CD8-positive, alpha-beta memory T cell (primary cell): Measurements from ENCODE around the gene VWA3B. TPM values are rescaled to one million over a fixed set of nuclear protein-coding genes. Genes with fewer than 3 reads are reported as not detected.

Source experiments
- CTCF ChIA-PET: fragments of 350-600 bp; sonication (Branson Sonifier 250); formaldehyde crosslinking; loops from one replicate; lab custom pipeline; 2021; ENCODE audit warnings: antibody characterized with exemption; lab: Charles Lee
- POLR2A ChIA-PET: fragments of 350-600 bp; sonication (Branson Sonifier 250); formaldehyde crosslinking; loops from one replicate; lab custom pipeline; 2021; ENCODE audit warnings: antibody characterized with exemption; lab: Charles Lee
- DNase-seq, 5 donors: peaks; one replicate each; pipeline versions ENCODE4 v3.0.0 to v3.0.0-alpha.2; 2020 to 2022; ENCODE audit warnings: mixed read lengths in 1 of 5
- H3K27ac ChIP-seq: one replicate; pipeline ENCODE4 v1.7.0; 2013; ENCODE audit warnings: low read depth, mild to moderate bottlenecking, low read length, moderate library complexity
- H3K27me3 ChIP-seq: 2 replicates; pipeline ENCODE4 v1.7.0; 2013; ENCODE audit warnings: low read length, mild to moderate bottlenecking; ENCODE audit not compliant: insufficient read depth, poor library complexity, severe bottlenecking
- H3K36me3 ChIP-seq: 2 replicates; pipeline ENCODE4 v1.7.0; 2013; ENCODE audit warnings: mild to moderate bottlenecking, low read length, moderate library complexity; ENCODE audit not compliant: insufficient read depth
- H3K4me1 ChIP-seq: 2 replicates; pipeline ENCODE4 v1.7.0; 2013; ENCODE audit warnings: mild to moderate bottlenecking, low read length, moderate library complexity; ENCODE audit not compliant: insufficient read depth
- H3K4me3 ChIP-seq: 2 replicates; pipeline ENCODE4 v1.7.0; 2013; ENCODE audit warnings: mild to moderate bottlenecking, low read length
- H3K9me3 ChIP-seq: 2 replicates; pipeline ENCODE4 v1.7.0; 2013; ENCODE audit warnings: mild to moderate bottlenecking, low read length
- H3K27ac Mint-ChIP-seq, 8 donors: one replicate each; pipeline ENCODE4 v1.8.0; 2020 to 2021; ENCODE audit warnings: mixed read lengths in 8 of 8, mild to moderate bottlenecking in 6 of 8, inconsistent platforms in 3 of 8, moderate library complexity in 3 of 8
- H3K27me3 Mint-ChIP-seq, 2 donors: one replicate each; pipeline ENCODE4 v1.8.0; 2020 to 2021; ENCODE audit warnings: mixed read lengths in 2 of 2, mild to moderate bottlenecking in 1 of 2, moderate library complexity in 1 of 2
- H3K36me3 Mint-ChIP-seq, 3 donors: one replicate each; pipeline ENCODE4 v1.8.0; 2020 to 2021; ENCODE audit warnings: mixed read lengths in 3 of 3, inconsistent platforms in 1 of 3, mild to moderate bottlenecking in 1 of 3
- H3K4me1 Mint-ChIP-seq, 3 donors: one replicate each; pipeline ENCODE4 v1.8.0; 2020 to 2021; ENCODE audit warnings: mixed read lengths in 3 of 3, inconsistent platforms in 1 of 3, mild to moderate bottlenecking in 1 of 3
- H3K4me3 Mint-ChIP-seq, 7 donors: one replicate each; pipeline ENCODE4 v1.8.0; 2020 to 2021; ENCODE audit warnings: mixed read lengths in 7 of 7, mild to moderate bottlenecking in 6 of 7, moderate library complexity in 4 of 7, inconsistent platforms in 2 of 7
- H3K9me3 Mint-ChIP-seq, 5 donors: one replicate each; pipeline ENCODE4 v1.8.0; 2020 to 2022; ENCODE audit warnings: mixed read lengths in 5 of 5, mild to moderate bottlenecking in 3 of 5, moderate library complexity in 2 of 5, inconsistent platforms in 1 of 5
- polyA plus RNA-seq: library from polyadenylated mRNA; unstranded; fragments of 300-500 nt; fragmentation: Illumina TruSeq; gene quantifications from one replicate; pipeline ENCODE4 v1.2.3, GENCODE V29; 2021
- total RNA-seq, 2 experiments: library from RNA; stranded (reverse); gene quantifications; one replicate each; pipeline ENCODE4 v1.2.3, GENCODE V29; 2021

Gene VWA3B
- total and polyA plus RNA-seq, 3 experiments from 2014 or later = not detected

GRCh38 chr2:98185801-98186200 lies 98.8 kb downstream of the VWA3B start:
- Histone ChIP-seq H3K9me3 (no peaks in the 10 kb centered on the region), H3K27ac (no peak overlapping the region), H3K36me3 (no peaks in the 10 kb centered on the region), H3K4me1 (no peaks in the 10 kb centered on the region), H3K4me3 (no peak overlapping the region), H3K27me3 (no peaks in the 10 kb centered on the region)
- CTCF ChIA-PET = no interaction called here
- Mint-ChIP-seq H3K36me3 (no peaks in the 10 kb centered on the region), H3K27me3 (peaks cover 10 to 12% of the 10 kb centered on the region in 2 donors), H3K27ac (no peak overlapping the region), H3K4me1 (no peaks in the 10 kb centered on the region), H3K9me3 (no peaks in the 10 kb centered on the region), H3K4me3 (no peak overlapping the region)
- no peak for DNase-seq
- POLR2A ChIA-PET = no interaction called here

- Mint-ChIP-seq H3K27me3 (peaks cover 0 to 5% of the 10 kb centered on the region in 2 donors), H3K4me3 (no peak overlapping the region), H3K9me3 (no peaks in the 10 kb centered on the region), H3K36me3 (no peaks in the 10 kb centered on the region), H3K27ac (no peak overlapping the region), H3K4me1 (no peaks in the 10 kb centered on the region)
- Histone ChIP-seq H3K9me3 (no peaks in the 10 kb centered on the region), H3K36me3 (no peaks in the 10 kb centered on the region), H3K4me3 (no peak overlapping the region), H3K27ac (no peak overlapping the region), H3K4me1 (no peaks in the 10 kb centered on the region), H3K27me3 (no peaks in the 10 kb centered on the region)
- ChIA-PET POLR2A (no interaction called here), CTCF (no interaction called here)
- no peak for DNase-seq
Observed at GRCh38 chr2:98187194-98187593, 100.2 kb downstream of the VWA3B start.

- ChIA-PET POLR2A (no interaction called here), CTCF (no interaction called here)
- Histone ChIP-seq H3K4me1 (no peaks in the 10 kb centered on the region), H3K4me3 (no peak overlapping the region), H3K9me3 (no peaks in the 10 kb centered on the region), H3K36me3 (no peaks in the 10 kb centered on the region), H3K27ac (no peak overlapping the region), H3K27me3 (peaks cover 8% of the 10 kb centered on the region)
- no peak overlapping the region for H3K27ac Mint-ChIP-seq
- H3K4me3 Mint-ChIP-seq = no peak overlapping the region
- H3K36me3 Mint-ChIP-seq = no peaks in the 10 kb centered on the region
- no peak for DNase-seq
- no peaks in the 10 kb centered on the region for H3K9me3 Mint-ChIP-seq
- peaks cover 4 to 9% of the 10 kb centered on the region in 2 donors for H3K27me3 Mint-ChIP-seq
- H3K4me1 Mint-ChIP-seq = no peaks in the 10 kb centered on the region
Observed at GRCh38 chr2:98188351-98189046, 101.5 kb downstream of the VWA3B start.

GRCh38 chr2:98191883-98192282 lies 104.9 kb downstream of the VWA3B start:
- ChIA-PET CTCF (no interaction called here), POLR2A (no interaction called here)
- no peak overlapping the region for H3K27ac ChIP-seq
- no peaks in the 10 kb centered on the region for H3K4me1 Mint-ChIP-seq
- H3K9me3 Mint-ChIP-seq = no peaks in the 10 kb centered on the region
- no peaks in the 10 kb centered on the region for H3K36me3 Mint-ChIP-seq
- peaks cover 8% of the 10 kb centered on the region for H3K27me3 ChIP-seq
- no peaks in the 10 kb centered on the region for H3K9me3 ChIP-seq
- no peak overlapping the region for H3K27ac Mint-ChIP-seq
- no peak overlapping the region for H3K4me3 Mint-ChIP-seq
- no peaks in the 10 kb centered on the region for H3K4me1 ChIP-seq
- H3K27me3 Mint-ChIP-seq = peaks cover 4 to 11% of the 10 kb centered on the region in 2 donors
- no peak overlapping the region for H3K4me3 ChIP-seq
- H3K36me3 ChIP-seq = no peaks in the 10 kb centered on the region
- no peak for DNase-seq

GRCh38 chr2:98201576-98201975 lies 114.6 kb downstream of the VWA3B start:
- H3K27me3 Mint-ChIP-seq = peaks cover 8 to 51% of the 10 kb centered on the region in 2 donors
- Histone ChIP-seq H3K4me1 (no peaks in the 10 kb centered on the region), H3K27ac (no peak overlapping the region), H3K4me3 (no peak overlapping the region), H3K27me3 (no peaks in the 10 kb centered on the region), H3K9me3 (no peaks in the 10 kb centered on the region), H3K36me3 (no peaks in the 10 kb centered on the region)
- CTCF ChIA-PET = interaction anchor here (1.2 kb wide), 1 partner anchor 11 kb away, joined by 3 read pairs; no protein-coding TSS in a partner anchor
- no peaks in the 10 kb centered on the region for H3K4me1 Mint-ChIP-seq
- POLR2A ChIA-PET = no interaction called here
- H3K36me3 Mint-ChIP-seq = no peaks in the 10 kb centered on the region
- no peaks in the 10 kb centered on the region for H3K9me3 Mint-ChIP-seq
- no peak overlapping the region for H3K4me3 Mint-ChIP-seq
- no peak for DNase-seq
- no peak overlapping the region for H3K27ac Mint-ChIP-seq

- Histone ChIP-seq H3K4me1 (no peaks in the 10 kb centered on the region), H3K36me3 (no peaks in the 10 kb centered on the region), H3K27ac (no peak overlapping the region), H3K9me3 (no peaks in the 10 kb centered on the region), H3K4me3 (no peak overlapping the region), H3K27me3 (peaks cover 10% of the 10 kb centered on the region)
- no peaks in the 10 kb centered on the region for H3K36me3 Mint-ChIP-seq
- H3K9me3 Mint-ChIP-seq = no peaks in the 10 kb centered on the region
- no peak for DNase-seq
- H3K27ac Mint-ChIP-seq = no peak overlapping the region
- POLR2A ChIA-PET = no interaction called here
- CTCF ChIA-PET = no interaction called here
- H3K27me3 Mint-ChIP-seq = peaks cover 11 to 62% of the 10 kb centered on the region in 2 donors
- H3K4me1 Mint-ChIP-seq = no peaks in the 10 kb centered on the region
- no peak overlapping the region for H3K4me3 Mint-ChIP-seq
Observed at GRCh38 chr2:98205889-98206288, 118.9 kb downstream of the VWA3B start.

- H3K36me3 Mint-ChIP-seq = no peaks in the 10 kb centered on the region
- no peaks in the 10 kb centered on the region for H3K36me3 ChIP-seq
- H3K9me3 Mint-ChIP-seq = no peaks in the 10 kb centered on the region
- no peak overlapping the region for H3K27ac ChIP-seq
- peaks cover 7% of the 10 kb centered on the region for H3K27me3 ChIP-seq
- DNase-seq = no peak
- ChIA-PET CTCF (interaction anchor here (0.9 to 1.1 kb wide), 2 partner anchors 10 to 37 kb away, joined by 3 read pairs; no protein-coding TSS in a partner anchor), POLR2A (no interaction called here)
- no peaks in the 10 kb centered on the region for H3K4me1 ChIP-seq
- H3K4me1 Mint-ChIP-seq = no peaks in the 10 kb centered on the region
- peak overlapping the region in 1 of 8 donors; percentile 24 for H3K27ac Mint-ChIP-seq
- no peak overlapping the region for H3K4me3 Mint-ChIP-seq
- H3K9me3 ChIP-seq = no peaks in the 10 kb centered on the region
- no peak overlapping the region for H3K4me3 ChIP-seq
- H3K27me3 Mint-ChIP-seq = peaks cover 33 to 71% of the 10 kb centered on the region in 2 donors
Observed at GRCh38 chr2:98212092-98213000, 125.4 kb downstream of the VWA3B start.

GRCh38 chr2:98216616-98217015 lies 129.6 kb downstream of the VWA3B start:
- Mint-ChIP-seq H3K4me1 (peaks cover 0 to 1% (median 0%) of the 10 kb centered on the region in 3 donors), H3K9me3 (peaks cover 8 to 17% (median 10%) of the 10 kb centered on the region in 5 donors), H3K4me3 (no peak overlapping the region), H3K27me3 (peaks cover 36 to 71% of the 10 kb centered on the region in 2 donors), H3K36me3 (no peaks in the 10 kb centered on the region), H3K27ac (no peak overlapping the region)
- Histone ChIP-seq H3K36me3 (peaks cover 2% of the 10 kb centered on the region), H3K4me3 (no peak overlapping the region), H3K4me1 (no peaks in the 10 kb centered on the region), H3K27me3 (no peaks in the 10 kb centered on the region), H3K9me3 (no peaks in the 10 kb centered on the region), H3K27ac (no peak overlapping the region)
- POLR2A ChIA-PET = no interaction called here
- CTCF ChIA-PET = no interaction called here
- no peak for DNase-seq
